AG10803 (cell line): ENCODE data around the gene EFR3B.
A peak's percentile ranks its signal among the peaks of the same experiment; 100 is the strongest.

Source experiments
- DNase-seq: peaks from one replicate; pipeline ENCODE4 v3.0.0; 2010; ENCODE audit warnings: low read depth
- H3K4me3 ChIP-seq: 2 replicates; pipeline ENCODE4 v1.5.1; 2011; ENCODE audit warnings: mild to moderate bottlenecking, low read length, control low read depth
- CTCF ChIP-seq: conservative IDR thresholded peaks from 2 replicates; pipeline ENCODE4 v1.5.1; 2011; ENCODE audit warnings: mild to moderate bottlenecking, low read length, control low read depth, inconsistent platforms

The EFR3B gene

GRCh38 chr2:25044011-25044410 lies 2.1 kb downstream of the EFR3B start:
- H3K4me3 ChIP-seq = no peak overlapping the region
- no peak for TF ChIP-seq CTCF
- no peak for DNase-seq

DNA sequence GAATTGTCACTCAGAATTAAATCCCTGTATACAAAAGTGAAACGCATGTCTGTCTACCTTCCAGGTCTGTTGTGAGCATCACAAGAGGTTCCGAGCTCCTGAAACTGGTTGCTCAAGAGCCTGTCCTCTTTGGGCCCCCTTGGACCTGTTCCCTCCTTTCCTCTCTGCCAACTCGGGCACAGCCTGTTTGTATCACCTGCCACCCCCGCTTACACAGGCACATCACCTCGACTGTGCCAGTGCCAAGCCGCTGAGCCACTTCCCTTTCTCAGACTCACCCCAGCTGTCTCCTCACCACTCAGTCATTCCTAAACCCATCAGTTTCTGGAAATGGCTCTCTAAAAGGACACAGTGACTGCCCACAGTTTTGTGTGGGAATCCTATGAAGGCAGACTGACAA lies 3.1 kb downstream of the EFR3B start:
- no peak overlapping the region for H3K4me3 ChIP-seq
- no peak for TF ChIP-seq CTCF
- no peak for DNase-seq

DNA sequence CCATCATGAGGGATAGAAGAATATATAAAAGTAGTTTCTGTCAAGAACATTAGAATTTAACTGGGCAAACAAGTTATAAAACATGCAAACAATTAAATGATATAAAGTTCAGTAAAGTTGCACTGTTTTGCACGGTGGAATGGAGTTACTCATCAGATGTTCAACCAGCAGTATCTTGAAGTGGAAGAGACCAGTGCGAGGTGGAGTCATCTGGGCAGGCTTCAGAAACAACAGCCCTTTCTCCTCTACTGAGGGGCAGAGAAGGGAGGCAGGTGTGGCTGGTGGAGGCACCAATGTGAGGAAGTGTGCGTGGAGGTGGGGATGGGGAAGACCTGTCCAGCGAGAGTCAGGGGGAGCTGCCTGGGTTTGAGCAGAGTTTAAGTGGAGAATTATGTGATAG lies 7.5 kb downstream of the EFR3B start:
- TF ChIP-seq CTCF = no peak
- DNase-seq = no peak
- H3K4me3 ChIP-seq = no peak overlapping the region

DNA sequence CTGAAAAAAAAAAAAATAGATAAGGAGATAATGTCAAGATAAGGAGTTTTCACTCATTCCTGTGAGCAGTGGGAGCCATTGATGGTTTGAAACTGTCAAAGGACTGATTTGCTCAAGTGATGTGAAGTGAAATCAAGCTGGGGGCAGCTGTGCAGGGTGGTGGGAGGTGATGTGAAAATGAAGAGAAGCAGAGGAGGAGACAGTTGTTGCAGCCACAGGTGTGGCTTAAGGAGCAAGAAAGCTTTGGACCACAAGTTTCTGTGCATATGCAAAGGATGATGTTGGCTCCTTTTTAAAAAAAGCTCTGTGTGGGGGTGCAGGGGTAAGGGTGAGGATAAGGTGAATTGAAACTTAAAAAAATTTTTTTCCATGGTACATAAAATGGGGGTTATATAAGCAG lies 8.3 kb downstream of the EFR3B start:
- no peak overlapping the region for H3K4me3 ChIP-seq
- DNase-seq = no peak
- TF ChIP-seq CTCF = no peak

DNA sequence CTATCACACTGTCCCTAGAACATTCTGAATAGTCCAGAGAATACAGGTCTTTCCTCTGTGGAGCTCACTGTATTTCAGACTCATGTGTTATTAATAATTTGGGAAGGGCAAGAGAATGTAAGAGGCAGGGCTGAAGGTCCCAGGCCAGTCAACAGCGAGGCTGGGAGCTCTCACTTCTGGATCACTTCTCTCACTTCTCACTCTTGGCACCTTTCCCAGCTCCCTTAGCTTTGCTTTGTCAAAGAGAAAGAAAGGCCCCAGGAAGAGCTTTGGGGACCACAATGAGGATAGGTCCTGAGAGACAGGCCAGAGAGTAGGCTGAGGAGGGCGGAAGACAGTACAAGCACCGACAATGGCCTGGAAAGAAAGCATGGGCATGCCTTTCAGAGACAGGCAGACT lies 11.2 kb downstream of the EFR3B start:
- no peak for TF ChIP-seq CTCF
- no peak overlapping the region for H3K4me3 ChIP-seq
- no peak for DNase-seq

GRCh38 chr2:25054720-25055119 lies 12.8 kb downstream of the EFR3B start:
- TF ChIP-seq CTCF = no peak
- H3K4me3 ChIP-seq = no peak overlapping the region
- DNase-seq = peak; percentile 15

DNA sequence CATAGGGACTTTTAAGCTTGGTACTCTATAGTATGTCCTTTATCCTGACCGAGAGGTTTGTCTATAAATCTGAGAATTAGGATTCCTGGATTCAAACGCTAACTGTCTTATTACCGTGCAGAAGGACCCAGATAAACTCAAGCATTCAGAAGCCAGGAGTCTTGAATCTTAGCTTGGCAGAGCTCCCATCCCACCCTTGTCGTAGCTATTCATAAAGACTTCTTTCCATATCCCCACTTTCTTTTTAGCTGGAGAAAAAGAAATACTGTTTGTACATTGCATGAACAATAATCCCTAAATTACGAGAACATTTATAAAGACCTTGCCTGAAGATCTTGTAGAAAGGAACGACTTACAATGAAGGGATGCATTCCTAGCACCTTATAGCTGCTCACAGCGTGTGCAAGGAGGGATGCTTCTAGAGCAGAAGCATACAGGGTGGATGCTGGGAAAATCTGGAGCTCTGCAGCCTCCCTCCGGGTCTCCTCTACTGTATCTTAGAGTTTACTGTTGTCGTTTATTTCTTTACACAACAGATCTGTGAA lies 13.6 kb downstream of the EFR3B start:
- TF ChIP-seq CTCF = no peak
- DNase-seq = no peak
- H3K4me3 ChIP-seq = no peak overlapping the region
